HG02623 (cell line): ENCODE data around the gene MARVELD1.

Experiments used
- ATAC-seq: cut with Tn5 transposase; IDR thresholded peaks from one replicate; pipeline ENCODE4 v1.9.1; 2021; ENCODE audit warnings: moderate library complexity; ENCODE audit not compliant: unreplicated experiment

MARVELD1 gene

DNA sequence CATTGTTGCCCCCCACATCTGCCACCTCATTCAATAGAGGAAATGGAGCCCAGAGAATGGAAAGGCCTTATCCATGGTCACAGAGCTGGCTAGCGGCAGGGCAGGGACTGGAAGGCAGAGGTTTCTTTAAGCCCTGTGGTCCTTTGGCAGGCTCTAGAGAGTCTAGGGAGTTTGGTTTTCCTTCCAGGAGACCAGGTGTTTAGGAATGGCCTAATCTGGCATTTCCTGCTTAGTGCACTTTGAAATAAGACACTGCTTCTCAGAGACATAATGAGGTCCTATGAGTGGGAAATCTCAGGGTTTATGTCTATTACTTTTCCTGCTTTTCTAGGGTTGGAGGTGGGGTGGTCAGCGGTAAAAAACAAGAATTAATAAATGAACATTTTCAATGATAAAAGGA, 6.1 kb downstream of the MARVELD1 start:
- no peak for ATAC-seq

DNA sequence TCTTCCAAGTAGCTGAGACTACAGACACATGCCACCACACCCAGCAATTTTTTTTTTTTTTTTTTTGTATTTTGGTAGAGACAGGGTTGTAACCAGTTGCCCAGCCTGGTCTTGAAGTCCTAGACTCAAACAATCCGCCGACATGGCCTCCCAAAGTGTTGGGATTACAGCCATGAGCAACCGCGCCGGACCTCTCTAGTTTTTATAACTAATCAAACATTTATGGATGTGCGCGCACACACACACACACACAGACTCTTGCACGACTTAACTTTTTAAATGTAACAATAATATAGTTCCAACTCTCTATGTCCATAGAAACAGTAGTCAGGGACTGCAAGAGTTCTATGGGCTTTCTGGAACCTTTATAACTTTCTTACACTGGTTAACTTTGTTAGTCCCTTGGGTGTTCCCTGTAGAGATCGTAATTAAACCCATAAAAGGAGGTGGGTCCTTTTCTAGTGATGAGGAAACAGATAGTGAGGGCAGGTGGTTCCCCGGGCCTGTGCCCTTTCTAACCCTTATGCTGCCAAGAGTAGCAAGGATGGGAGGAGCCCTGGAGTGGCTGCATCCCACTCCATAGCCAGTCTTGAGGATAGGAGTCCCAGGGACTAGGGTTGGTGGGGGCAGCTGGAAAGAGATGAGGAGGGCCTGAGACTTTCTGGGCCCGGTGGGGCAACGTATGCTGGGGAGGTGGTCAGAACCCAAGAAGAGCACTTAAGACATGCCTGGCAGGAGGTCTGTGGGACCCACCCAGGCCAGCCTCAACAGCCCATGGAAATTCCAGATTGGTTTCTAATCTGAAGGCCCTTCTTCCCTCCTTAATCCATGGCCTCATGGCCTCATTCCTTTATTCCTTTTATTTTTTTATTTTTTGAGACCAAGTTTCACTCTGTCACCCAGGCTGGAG, 8.6 kb downstream of the MARVELD1 start:
- ATAC-seq = no peak

DNA sequence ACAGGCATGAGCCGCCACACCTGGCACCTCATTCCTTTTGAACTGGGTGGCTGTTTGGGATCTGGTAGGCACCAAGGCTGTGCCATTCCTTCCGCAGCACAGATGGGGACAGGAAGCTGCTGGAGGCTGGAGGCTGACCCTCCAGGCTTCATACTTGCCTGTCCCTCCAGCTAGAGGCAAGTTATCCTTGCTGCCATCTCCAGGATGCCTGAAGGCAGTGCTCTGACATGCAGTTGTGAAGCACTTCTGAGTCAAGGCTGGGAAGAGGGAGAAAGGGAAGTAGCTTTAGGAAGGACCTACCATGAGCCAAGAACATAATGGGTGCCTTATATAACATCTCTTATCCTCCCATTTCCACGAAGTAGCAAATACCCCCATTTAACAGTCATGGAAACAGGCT, 9.5 kb downstream of the MARVELD1 start:
- ATAC-seq = no peak

DNA sequence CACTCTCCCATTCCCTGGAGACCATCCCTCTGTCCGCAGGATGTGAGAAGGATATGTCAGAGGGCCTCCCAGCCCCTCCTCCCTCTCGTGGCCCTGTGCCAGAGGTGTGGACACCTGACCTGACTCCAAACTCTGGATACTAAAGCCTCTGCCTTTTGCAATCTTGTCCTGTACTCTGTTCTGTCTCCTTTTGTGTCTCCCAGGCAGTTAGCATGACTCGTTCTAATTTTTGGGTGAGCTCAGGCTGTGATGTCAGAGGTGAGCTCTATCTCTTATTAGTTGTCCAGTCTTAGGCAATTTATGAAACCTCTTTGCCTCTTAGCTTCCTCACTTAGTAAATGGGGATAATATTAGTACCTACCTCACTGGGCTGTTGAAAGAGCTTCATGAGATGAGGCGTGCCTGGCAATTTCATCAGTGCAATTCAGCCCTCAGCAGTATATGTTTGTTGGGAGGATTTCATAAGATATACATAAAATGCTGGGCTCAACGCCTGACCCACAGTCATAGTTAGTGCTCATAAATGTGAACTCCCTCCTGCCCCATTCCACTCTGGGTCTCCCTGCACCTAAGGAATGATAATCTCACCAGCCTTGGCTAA, 10.9 kb downstream of the MARVELD1 start:
- ATAC-seq = no peak

DNA sequence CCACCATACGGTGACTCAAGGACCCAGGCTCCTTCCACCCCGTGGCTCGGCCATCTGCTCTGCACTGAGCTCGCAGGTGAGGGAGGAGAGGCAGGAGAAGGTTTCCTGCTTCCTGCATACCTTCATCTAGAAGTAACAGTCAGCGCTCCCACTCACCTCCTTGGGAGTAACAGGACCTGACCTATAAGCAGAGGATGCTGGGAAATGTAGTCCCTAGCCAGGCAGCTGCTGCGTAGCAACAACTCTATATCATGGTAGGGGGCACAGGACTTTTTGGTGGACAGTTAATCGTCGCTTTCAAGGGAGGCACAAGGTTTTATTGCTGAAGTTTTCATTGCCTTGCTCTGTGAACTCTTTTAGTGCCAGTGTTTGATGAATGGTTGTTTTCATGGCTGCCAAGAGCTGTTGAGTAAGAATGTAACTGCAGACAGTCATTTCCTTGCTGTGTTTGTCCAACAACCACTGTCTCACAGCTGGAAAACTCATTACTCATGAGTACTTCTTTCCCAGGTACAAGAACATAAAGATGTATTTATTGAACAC, 13.2 kb downstream of the MARVELD1 start:
- ATAC-seq = no peak

DNA sequence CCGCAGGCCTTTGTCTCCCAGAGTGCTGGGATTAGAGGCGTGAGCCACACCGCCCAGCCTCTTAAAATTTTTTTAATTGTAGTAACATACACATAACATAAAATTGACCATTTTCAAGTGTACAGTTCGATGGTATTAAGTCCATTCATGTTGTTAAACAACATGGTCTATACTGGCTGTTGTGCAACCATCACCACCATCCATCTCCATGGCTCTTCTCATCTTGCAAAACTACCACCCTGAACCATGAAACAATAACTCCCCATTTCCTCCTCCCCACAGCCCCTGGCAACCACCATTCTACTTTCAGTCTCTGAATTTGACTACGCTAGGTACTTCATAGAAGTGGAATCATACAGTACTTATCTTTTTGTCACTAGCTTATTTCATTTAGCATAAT, 15.5 kb downstream of the MARVELD1 start:
- ATAC-seq = no peak

DNA sequence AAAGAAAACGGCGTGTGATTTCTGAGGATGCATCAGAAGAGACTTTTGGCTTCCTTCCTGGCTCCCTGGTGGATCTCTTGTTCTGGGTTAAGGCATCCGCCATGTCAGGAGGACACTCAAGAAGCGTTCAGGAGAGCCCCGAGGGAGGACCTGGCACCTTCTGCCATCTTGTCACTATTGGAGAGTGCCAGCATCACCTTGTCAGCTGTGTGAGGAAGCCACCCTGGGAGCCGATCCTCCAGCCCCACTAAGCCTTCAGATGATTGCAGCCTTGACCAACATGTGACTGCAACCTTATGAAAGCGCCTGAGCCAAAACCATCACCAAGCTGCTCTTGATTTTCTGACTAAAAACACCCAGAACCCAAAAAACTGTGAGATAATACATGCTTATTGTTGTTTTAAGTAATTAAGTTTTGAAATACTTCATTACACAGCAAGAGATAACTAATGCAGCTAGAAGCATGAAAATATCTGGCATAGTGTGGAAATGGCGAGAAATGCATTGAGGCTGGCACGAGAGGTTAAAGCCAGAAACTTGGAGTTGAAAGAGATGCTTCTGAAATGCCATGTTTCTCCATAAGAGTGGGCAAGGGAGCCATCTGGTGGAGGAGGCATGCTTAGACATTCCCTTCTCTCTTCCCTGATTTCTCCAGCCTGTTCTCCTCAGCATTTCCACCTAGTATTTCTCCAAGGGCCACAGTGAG, 18.0 kb downstream of the MARVELD1 start:
- ATAC-seq = no peak

DNA sequence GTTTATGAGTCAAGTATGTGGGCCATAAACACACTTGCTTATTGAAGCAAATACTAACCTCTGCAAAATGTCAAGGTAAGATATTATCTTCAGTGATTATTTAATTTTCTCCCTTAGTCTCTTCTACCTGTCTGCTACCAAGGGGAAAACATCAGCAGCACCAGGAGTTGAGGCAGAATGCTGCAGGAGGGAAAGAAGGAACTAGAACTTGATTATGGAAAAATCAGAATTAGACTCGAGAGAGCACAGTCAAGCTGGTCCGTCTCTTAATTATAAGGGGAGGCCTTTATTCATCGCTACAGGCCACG, 18.5 kb downstream of the MARVELD1 start:
- ATAC-seq = no peak

DNA sequence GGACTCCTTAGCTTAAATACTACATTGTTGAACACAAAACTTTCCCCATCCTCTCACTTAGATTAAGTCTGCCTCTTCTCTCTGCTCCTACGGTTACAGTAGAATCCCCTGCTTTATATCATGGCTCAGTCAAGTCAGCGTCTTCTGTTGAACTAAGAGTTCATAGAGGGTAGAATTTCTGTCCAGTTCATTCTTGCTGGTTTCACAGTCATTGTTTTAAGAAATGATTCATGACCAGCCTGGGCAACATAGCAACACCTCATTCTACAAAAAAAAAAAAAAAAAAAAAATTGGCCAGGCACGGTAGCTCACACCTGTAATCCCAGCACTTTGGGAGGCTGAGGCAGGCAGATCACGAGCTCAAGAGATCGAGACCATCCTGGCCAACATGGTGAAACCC, 19.7 kb downstream of the MARVELD1 start:
- no peak for ATAC-seq

DNA sequence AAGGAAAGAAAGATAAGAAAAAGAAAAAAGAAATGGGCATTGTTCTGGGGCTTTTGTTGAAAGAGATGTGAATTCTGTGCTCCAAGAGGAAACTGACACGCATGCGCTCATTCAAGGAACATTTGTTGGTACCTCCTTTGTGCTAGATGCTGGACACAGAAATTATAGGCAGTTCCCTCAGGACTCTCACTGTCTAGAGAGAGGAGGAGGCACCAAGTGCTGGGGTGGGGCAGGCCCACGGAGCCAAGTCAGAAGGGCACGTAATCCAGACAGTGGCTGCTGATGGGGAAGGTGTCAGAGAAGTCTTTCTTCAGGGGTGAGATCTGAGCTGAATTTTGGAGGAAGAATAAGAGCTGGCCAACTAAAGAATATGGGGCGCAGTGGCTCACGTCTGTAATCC, 20.5 kb downstream of the MARVELD1 start:
- no peak for ATAC-seq

DNA sequence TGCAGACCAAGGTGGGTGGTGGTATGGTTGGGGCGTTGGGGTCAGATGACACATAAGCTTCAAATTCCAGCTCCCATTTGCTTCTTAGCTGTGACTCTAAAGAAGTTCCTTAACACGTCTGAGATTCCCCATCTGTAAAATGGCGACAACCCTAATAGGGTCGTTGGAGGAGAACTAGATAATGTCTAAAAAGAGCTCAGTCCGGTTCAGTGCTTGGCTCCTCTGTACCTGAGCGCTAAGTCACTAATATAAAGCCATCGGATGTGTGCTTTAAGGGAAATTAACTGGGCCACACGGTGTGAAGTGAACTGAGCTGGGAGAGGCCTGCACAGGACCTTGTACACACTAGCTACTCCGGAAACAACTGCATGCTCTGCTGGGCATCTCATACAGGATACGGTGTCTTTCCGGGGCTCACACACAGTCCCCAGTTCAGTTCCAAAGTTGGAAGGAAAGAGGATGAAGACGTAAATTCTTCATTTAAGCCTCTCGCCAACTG, 22.9 kb downstream of the MARVELD1 start:
- peak; percentile 9 for ATAC-seq

DNA sequence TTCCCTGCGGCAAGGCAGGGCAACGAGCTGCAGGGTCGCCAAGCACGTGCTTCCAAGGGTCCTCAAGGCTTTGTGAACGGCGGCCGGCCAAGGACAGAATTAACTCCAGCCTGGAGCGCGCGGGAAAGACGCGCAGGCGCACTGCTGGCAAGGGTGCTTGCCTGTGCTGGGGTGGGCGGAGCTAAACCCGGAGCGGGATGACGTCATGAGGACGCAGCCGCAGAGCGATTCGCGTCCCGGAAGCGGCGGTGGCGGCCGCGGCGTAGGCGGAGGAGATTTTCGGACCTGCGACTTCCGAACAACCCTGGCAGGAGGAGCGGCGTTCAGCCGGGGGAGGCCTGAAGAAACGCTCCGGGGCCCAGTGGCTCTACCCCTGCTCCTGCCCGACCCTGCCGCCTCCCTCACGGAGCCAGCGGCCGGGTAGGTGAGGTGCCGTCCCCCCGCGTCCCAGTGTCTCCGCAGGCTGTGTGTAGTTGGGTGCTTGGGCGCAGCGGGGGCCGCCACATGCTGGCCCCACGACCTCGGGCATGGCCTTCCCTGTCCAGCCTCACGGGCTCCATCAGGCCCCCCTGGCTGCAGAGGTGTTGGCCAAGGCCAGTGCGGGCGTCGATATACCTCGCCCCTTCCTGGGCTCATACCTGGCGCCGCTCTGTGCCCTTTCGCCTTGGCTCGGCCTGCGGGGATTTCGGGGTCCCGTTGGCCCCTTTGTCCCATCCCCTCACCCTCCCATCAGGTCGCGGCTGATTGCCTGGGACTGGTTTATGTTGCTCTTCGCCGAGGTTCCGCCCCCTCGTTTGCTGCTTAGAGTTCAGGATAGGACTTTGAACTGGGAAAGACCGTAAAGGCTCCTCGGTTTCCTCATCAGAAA, 23.6 kb downstream of the MARVELD1 start, which contains the start of gene ZFYVE27:
ZFYVE27 (plus strand) TSS at position 227 of the 868 bp plus-strand sequence. CDS start 1,350 bp downstream, outside the sequence.
- peak; percentile 86 for ATAC-seq

DNA sequence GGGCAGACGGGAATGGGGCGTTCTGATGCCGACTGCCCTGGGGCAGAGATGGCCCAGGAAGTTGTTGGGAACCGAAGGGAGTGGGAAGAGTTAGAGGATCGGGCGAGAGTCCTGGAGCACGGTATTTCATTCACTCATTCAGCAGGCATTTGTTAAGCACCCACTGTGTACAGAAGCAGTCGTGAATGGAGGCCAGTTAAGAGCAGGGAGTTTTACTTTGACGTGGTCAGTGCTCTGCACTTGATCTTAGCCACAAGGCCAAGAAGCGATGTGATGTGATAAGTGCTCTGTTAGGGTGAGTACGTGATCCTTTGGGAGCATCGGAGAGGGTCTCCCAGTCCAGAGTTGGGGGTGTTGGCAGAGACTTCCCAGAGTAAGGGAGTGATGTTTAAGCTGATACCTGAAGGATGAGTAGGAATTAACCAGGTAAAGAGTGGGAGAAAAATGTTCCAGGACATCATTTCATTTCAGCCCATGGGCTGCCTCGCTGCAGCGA, 24.3 kb downstream of the MARVELD1 start:
- ATAC-seq = peak; percentile 7

DNA sequence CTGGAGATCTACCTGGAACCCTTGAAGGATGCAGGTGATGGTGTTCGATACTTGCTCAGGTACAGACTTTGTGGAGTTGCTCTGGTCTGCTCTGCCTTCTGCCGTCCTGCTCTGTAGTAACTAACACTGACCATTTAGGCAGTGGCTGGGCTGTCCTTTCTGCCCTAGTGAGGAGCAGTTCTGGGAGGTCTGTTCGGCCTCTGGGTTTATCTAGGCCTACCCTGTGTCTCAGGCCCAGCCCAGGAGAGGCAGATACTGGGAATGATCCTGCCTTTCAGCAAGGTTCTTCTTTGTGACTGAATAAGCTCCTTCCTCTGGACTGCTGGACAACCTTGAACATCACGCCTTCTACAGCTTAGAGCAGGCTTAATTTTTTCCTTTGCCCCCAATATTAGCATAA, 25.1 kb downstream of the MARVELD1 start:
- ATAC-seq = no peak

DNA sequence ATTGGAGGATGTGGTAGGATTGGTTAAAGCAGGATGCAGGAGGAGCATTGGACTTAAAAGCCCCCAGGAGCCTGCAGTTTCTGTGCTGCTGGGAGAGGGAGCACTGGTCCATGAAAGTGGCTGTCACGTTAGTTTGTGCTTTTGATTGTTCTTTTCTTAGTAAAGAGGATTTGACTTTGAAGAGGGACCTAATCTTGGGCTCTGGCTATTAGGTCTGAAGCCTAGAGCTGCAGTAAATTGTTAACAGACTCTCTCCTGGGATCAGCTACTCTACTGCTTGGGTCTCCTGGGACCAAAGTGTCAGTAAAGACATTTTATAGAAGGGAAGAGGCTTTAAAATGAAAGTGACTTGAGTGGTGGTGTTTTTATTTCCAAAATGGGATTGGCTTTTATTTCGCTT, 27.1 kb downstream of the MARVELD1 start:
- ATAC-seq = no peak

DNA sequence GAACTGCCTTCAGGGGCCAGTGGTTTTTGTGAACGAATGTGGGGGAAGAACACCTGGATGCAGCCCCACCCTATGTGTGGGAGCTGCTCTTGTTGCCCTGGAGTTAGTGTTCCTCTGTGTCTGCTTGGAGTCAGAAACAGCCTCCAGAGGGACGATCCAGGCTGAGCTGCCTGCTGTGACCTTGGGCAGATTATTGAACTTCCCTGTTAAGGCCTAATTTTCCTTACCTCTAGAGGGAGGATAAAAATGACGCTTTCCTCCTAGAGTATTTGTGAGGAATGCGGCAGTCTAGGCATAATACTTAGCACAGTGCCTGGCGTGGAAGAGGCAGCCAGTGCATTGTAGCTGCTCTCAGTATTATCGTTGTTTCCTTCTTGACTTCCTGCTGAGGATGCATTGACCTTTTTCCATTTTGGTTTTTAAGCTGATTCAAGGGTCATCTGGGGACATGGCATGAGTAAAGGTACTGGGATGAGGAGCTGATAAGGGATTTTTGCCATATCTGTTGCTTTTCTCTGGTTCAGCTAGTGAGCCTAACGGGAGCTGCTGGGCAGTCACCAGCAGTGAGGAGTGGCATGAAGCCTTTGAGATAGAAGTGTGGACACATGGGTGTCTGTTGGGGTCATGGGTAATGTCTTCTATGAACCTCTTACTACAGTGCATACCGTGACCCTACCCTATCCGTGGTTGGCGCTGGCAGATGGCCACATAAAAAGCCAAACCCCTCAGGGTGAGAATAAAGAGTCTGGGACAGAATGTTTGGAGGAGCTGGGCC, 29.8 kb downstream of the MARVELD1 start:
- ATAC-seq = no peak

DNA sequence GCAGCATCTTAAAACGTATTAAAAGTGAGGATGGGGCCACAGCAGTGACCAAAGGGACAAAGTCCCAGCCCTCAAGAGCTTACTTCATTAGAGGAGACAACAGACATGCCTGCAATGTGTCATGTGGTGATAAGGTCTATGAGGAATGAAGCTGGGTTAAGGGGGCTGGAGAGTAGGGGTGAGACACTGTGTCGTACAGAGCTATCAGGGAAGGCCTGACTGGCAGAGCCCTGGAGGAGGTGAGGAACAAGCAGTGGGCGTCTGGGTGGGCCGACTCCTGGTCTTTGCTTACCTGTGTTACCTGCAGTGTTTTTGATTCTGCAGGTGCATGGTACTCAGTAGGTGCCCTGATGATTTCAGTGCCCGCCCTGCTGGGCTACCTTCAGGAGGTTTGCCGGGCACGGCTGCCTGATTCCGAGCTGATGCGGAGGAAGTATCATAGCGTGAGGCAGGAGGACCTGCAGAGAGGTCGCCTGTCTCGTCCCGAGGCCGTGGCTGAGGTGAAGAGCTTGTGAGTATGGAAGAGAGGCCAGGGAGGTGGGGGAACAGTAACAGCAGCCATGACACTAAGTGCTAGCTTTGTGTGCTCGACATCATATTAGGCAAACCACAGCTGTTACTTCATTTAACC, 31.0 kb downstream of the MARVELD1 start:
- ATAC-seq = no peak

DNA sequence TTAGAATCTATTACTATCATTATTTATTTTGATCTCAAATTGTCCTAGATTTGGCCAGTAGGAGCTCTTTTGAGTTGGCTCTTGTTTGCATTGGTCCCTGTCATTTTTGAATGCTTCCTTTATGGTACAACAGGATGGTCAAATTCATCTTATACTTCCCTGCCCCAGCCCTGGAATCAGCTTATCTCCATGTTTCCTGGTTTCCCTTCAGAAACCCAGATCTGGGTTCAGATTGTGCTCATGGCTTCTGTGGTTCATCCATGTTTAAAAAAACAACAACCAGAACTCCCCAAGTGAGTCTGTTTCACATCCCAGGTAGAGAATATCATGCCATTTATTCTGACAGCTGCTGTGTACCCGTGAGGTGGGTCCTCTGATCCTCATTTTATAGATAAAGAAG, 34.0 kb downstream of the MARVELD1 start:
- no peak for ATAC-seq

DNA sequence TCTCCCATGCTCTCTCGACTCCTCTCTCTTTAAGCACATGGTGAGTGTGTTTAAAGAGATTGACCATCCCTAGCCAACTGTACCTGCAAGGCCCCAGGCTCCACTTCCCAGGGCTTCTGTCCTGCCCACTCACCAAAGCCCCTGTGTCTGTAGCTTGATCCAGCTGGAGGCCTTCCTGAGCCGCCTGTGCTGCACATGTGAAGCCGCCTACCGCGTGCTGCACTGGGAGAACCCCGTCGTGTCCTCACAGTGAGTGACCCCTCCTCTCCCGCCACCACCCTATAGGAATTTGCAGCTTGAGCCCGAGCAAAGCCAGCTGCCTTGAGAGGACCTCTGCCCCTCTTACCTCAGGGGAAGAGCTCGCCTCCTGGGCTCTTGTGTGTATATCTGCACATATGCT, 34.6 kb downstream of the MARVELD1 start:
- no peak for ATAC-seq
